Small intestine (tissue), 7 donors: ENCODE measurements around the gene SLC26A11. TPM values are rescaled to one million over a fixed set of nuclear protein-coding genes. Genes with fewer than 3 reads are reported as not detected.

Experiments used
- DNase-seq, 2 donors: peaks; one replicate each; pipeline versions ENCODE4 v3.0.0 to v3.0.0-alpha.2; 2013
- FAIRE-seq: peaks from 2 replicates; lab custom pipeline; 2012; peaks lifted over from hg19 to GRCh38; lab: Jason Lieb, UNC
- H3K27ac ChIP-seq, 3 donors: one replicate each; pipeline ENCODE4 v1.5.1; 2013; ENCODE audit warnings: low read length in 2 of 3, mild to moderate bottlenecking in 2 of 3, control low read depth in 1 of 3, inconsistent platforms in 1 of 3, low read depth in 1 of 3, moderate library complexity in 1 of 3
- H3K27me3 ChIP-seq, 3 donors: one replicate each; pipeline ENCODE4 v1.6.1; 2013; ENCODE audit warnings: low read length in 3 of 3, inconsistent platforms in 1 of 3; ENCODE audit not compliant: control insufficient read depth in 3 of 3, insufficient read depth in 3 of 3
- H3K36me3 ChIP-seq, 3 donors: one replicate each; pipeline ENCODE4 v1.6.1; 2013; ENCODE audit warnings: low read length in 3 of 3, inconsistent platforms in 1 of 3, low read depth in 1 of 3, mild to moderate bottlenecking in 1 of 3, moderate library complexity in 1 of 3; ENCODE audit not compliant: control insufficient read depth in 3 of 3, insufficient read depth in 2 of 3
- H3K4me1 ChIP-seq, 3 donors: one replicate each; pipeline ENCODE4 v1.6.1; 2013; ENCODE audit warnings: low read length in 2 of 3, inconsistent platforms in 1 of 3, low read depth in 1 of 3, mild to moderate bottlenecking in 1 of 3, moderate library complexity in 1 of 3; ENCODE audit not compliant: control insufficient read depth in 3 of 3, insufficient read depth in 2 of 3
- H3K4me3 ChIP-seq, 3 donors: one replicate each; pipeline ENCODE4 v1.5.1; 2013; ENCODE audit warnings: low read length in 3 of 3, control low read depth in 1 of 3, inconsistent platforms in 1 of 3, low read depth in 1 of 3, mild to moderate bottlenecking in 1 of 3, moderate library complexity in 1 of 3
- H3K9me3 ChIP-seq, 2 donors: one replicate each; pipeline ENCODE4 v1.6.1; 2013; ENCODE audit warnings: low read depth in 1 of 2, low read length in 1 of 2; ENCODE audit not compliant: control insufficient read depth in 2 of 2, insufficient read depth in 1 of 2
- WGBS, 3 donors: extraction: QIAGEN DNeasy Blood & Tissue Kit; methylation state at CpG; one replicate each; pipeline ENCODE4 v1.1.7; 2013; 5-methylcytosine and 5-hydroxymethylcytosine counted together
- polyA plus RNA-seq, 4 donors: library from polyadenylated mRNA; stranded (reverse) in 3 of 4; unstranded in 1 of 4; fragments of 200-250 nt in 3 of 4; fragments of 120-200 nt in 1 of 4; gene quantifications; one replicate each; pipeline versions ENCODE4 v1.2.1 to v1.2.3, GENCODE V29; 2013
- donor health status: healthy with polysubstance abuse.
- donor health status: control.
- donor health status: control.
- donor health status: Bipolar disorder and iron deficiency.
- donor health status: healthy.

SLC26A11 gene
- polyA plus RNA-seq, 4 donors, result 7.3 to 63.2 (median 8.4) TPM

- Histone ChIP-seq H3K9me3 (no peaks in the 10 kb centered on the region), H3K27ac (no peak overlapping the region), H3K36me3 (peaks cover 0 to 93% (median 6%) of the 10 kb centered on the region in 3 donors), H3K4me3 (no peak overlapping the region), H3K4me1 (no peaks in the 10 kb centered on the region), H3K27me3 (no peaks in the 10 kb centered on the region)
- FAIRE-seq (no peak), DNase-seq (no peak)
- 89 to 91% (median 89%) methylated on average over 19 to 22 of the region's 22 CpGs for WGBS, 3 donors
Observed at GRCh38 chr17:80244871-80245509, 24.8 kb downstream of the SLC26A11 start.

GRCh38 chr17:80245566-80246265 lies 25.5 kb downstream of the SLC26A11 start:
- Histone ChIP-seq H3K4me1 (no peaks in the 10 kb centered on the region), H3K27ac (no peak overlapping the region), H3K4me3 (no peak overlapping the region), H3K36me3 (peaks cover 0 to 92% (median 6%) of the 10 kb centered on the region in 3 donors), H3K27me3 (no peaks in the 10 kb centered on the region), H3K9me3 (no peaks in the 10 kb centered on the region)
- no peak for DNase-seq
- WGBS, 3 donors, result 88 to 90% (median 90%) methylated on average over 26 to 27 of the region's 27 CpGs
- FAIRE-seq, result no peak

- H3K27ac ChIP-seq, result no peak overlapping the region
- H3K27me3 ChIP-seq, result no peaks in the 10 kb centered on the region
- DNase-seq (no peak), FAIRE-seq (no peak)
- WGBS, 3 donors, result 93 to 98% (median 93%) methylated on average over 19 of the region's 19 CpGs
- H3K36me3 ChIP-seq, result peaks cover 0 to 90% (median 6%) of the 10 kb centered on the region in 3 donors
- no peak overlapping the region for H3K4me3 ChIP-seq
- no peaks in the 10 kb centered on the region for H3K4me1 ChIP-seq
- H3K9me3 ChIP-seq, result no peaks in the 10 kb centered on the region
Observed at GRCh38 chr17:80246266-80246681, 26.0 kb downstream of the SLC26A11 start.

- Histone ChIP-seq H3K36me3 (peaks cover 0 to 89% (median 4%) of the 10 kb centered on the region in 3 donors), H3K27ac (no peak overlapping the region), H3K4me1 (no peaks in the 10 kb centered on the region), H3K4me3 (no peak overlapping the region), H3K9me3 (no peaks in the 10 kb centered on the region), H3K27me3 (no peaks in the 10 kb centered on the region)
- FAIRE-seq (no peak), DNase-seq (no peak)
- WGBS, 3 donors, result 90 to 93% (median 93%) methylated on average over 6 to 8 of the region's 8 CpGs
Observed at GRCh38 chr17:80246726-80247125, 26.5 kb downstream of the SLC26A11 start.

GRCh38 chr17:80247561-80247960 lies 27.3 kb downstream of the SLC26A11 start:
- FAIRE-seq, result no peak

GRCh38 chr17:80248001-80248893 lies 28.0 kb downstream of the SLC26A11 start:
- Histone ChIP-seq H3K27ac (no peak overlapping the region), H3K4me1 (no peaks in the 10 kb centered on the region), H3K36me3 (peaks cover 0 to 90% (median 0%) of the 10 kb centered on the region in 3 donors), H3K4me3 (no peak overlapping the region), H3K27me3 (no peaks in the 10 kb centered on the region), H3K9me3 (no peaks in the 10 kb centered on the region)
- no peak for DNase-seq
- FAIRE-seq, result no peak
- 92 to 95% (median 94%) methylated on average over 19 to 23 of the region's 23 CpGs for WGBS, 3 donors

More at GRCh38 chr17:80247561-80247960, 27.3 kb downstream of the SLC26A11 start:
- Histone ChIP-seq H3K27me3 (no peaks in the 10 kb centered on the region), H3K27ac (no peak overlapping the region), H3K36me3 (peaks cover 0 to 89% (median 0%) of the 10 kb centered on the region in 3 donors), H3K9me3 (no peaks in the 10 kb centered on the region), H3K4me1 (no peaks in the 10 kb centered on the region), H3K4me3 (no peak overlapping the region)
- WGBS, 3 donors, result 92 to 97% (median 94%) methylated on average over 17 of the region's 17 CpGs
- DNase-seq, result no peak

GRCh38 chr17:80248894-80249710 lies 28.9 kb downstream of the SLC26A11 start:
- no peak for DNase-seq
- peaks cover 0 to 88% (median 0%) of the 10 kb centered on the region in 3 donors for H3K36me3 ChIP-seq
- WGBS, 3 donors, result 87 to 90% (median 90%) methylated on average over 26 of the region's 26 CpGs

More at GRCh38 chr17:80248894-80249710, 28.9 kb downstream of the SLC26A11 start:
- Histone ChIP-seq H3K27me3 (no peaks in the 10 kb centered on the region), H3K9me3 (no peaks in the 10 kb centered on the region), H3K4me1 (no peaks in the 10 kb centered on the region), H3K4me3 (no peak overlapping the region), H3K27ac (no peak overlapping the region)
- FAIRE-seq, result no peak
